BLaER1 (cell line): ENCODE measurements around the gene CHN1.

Experiments
- H3K27ac ChIP-seq: shearing (Covaris generic); formaldehyde crosslinking; 2 replicates; pipeline ENCODE4 v1.8.1; 2022
- H3K27me3 ChIP-seq: shearing (Covaris generic); formaldehyde crosslinking; 2 replicates; pipeline ENCODE4 v1.8.1; 2022
- H3K36me3 ChIP-seq: shearing (Covaris generic); formaldehyde crosslinking; 2 replicates; pipeline ENCODE4 v1.8.1; 2022
- H3K4me1 ChIP-seq: shearing (Covaris generic); formaldehyde crosslinking; 2 replicates; pipeline ENCODE4 v1.8.1; 2022
- H3K4me2 ChIP-seq: shearing (Covaris generic); formaldehyde crosslinking; 2 replicates; pipeline ENCODE4 v1.8.1; 2022
- H3K4me3 ChIP-seq: shearing (Covaris generic); formaldehyde crosslinking; 2 replicates; pipeline ENCODE4 v1.8.1; 2022
- H3K9ac ChIP-seq: shearing (Covaris generic); formaldehyde crosslinking; 2 replicates; pipeline ENCODE4 v1.8.1; 2022
- H3K9me3 ChIP-seq: shearing (Covaris generic); formaldehyde crosslinking; 2 replicates; pipeline ENCODE4 v1.8.1; 2022
- H4K20me1 ChIP-seq: shearing (Covaris generic); formaldehyde crosslinking; 2 replicates; pipeline ENCODE4 v1.8.1; 2022
- Cebpa-rat ChIP-seq: shearing (Covaris generic); IDR thresholded peaks from 2 replicates; pipeline ENCODE4 v1.8.1; 2022

Gene CHN1

GRCh38 chr2:174965992-174966744, 39.0 kb downstream of the CHN1 start:
- H3K4me3 ChIP-seq: no peak overlapping the region; the same call in 1 of the 2 replicates
- peaks cover 53% of the 10 kb centered on the region for H3K4me1 ChIP-seq
- no peaks in the 10 kb centered on the region for H4K20me1 ChIP-seq
- H3K27ac ChIP-seq: peak overlapping the region; percentile 71
- TF ChIP-seq Cebpa-rat: no peak
- no peaks in the 10 kb centered on the region for H3K27me3 ChIP-seq
- H3K9ac ChIP-seq: peak overlapping the region; percentile 69
- H3K4me2 ChIP-seq: peak overlapping the region; percentile 65
- H3K36me3 ChIP-seq: no peaks in the 10 kb centered on the region
- H3K9me3 ChIP-seq: peaks cover 23% of the 10 kb centered on the region

GRCh38 chr2:174965551-174965950, 39.6 kb downstream of the CHN1 start:
- Histone ChIP-seq H3K36me3 (no peaks in the 10 kb centered on the region), H3K27me3 (no peaks in the 10 kb centered on the region), H4K20me1 (no peaks in the 10 kb centered on the region), H3K9me3 (peaks cover 23% of the 10 kb centered on the region), H3K4me2 (peak overlapping the region; percentile 65), H3K9ac (0 out of 2 replicates have a peak overlapping the region, but pooled peaks have one; percentile 69), H3K27ac (peak overlapping the region; percentile 71), H3K4me1 (peaks cover 56% of the 10 kb centered on the region), H3K4me3 (no peak overlapping the region)
- no peak for TF ChIP-seq Cebpa-rat

DNA sequence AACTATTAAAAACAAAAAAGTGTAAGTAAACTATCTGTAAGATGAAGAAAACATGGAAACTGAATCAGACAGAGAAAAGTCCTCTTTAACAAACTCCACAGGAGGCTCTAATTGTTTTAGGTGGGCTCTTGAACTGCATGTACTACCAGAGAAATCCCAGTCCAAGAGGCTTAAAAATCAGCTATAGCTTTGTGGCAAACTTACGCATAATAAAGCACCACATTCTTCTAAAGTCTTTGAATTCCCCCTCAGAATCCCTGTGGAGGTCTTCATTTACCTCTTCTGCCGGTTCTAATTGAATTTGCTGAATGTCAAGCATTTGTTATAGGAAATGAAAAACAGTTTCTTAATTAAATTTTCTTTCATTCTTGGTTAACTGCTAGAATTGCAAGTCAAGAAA, 40.8 kb downstream of the CHN1 start:
- Histone ChIP-seq H3K4me3 (no peak overlapping the region), H3K9me3 (peaks cover 23% of the 10 kb centered on the region), H3K27ac (no peak overlapping the region; the same call in 1 of the 2 replicates), H3K4me1 (peaks cover 58% of the 10 kb centered on the region), H4K20me1 (no peaks in the 10 kb centered on the region), H3K4me2 (no peak overlapping the region; the same call in 1 of the 2 replicates), H3K9ac (no peak overlapping the region), H3K36me3 (no peaks in the 10 kb centered on the region), H3K27me3 (no peaks in the 10 kb centered on the region)
- no peak for TF ChIP-seq Cebpa-rat

DNA sequence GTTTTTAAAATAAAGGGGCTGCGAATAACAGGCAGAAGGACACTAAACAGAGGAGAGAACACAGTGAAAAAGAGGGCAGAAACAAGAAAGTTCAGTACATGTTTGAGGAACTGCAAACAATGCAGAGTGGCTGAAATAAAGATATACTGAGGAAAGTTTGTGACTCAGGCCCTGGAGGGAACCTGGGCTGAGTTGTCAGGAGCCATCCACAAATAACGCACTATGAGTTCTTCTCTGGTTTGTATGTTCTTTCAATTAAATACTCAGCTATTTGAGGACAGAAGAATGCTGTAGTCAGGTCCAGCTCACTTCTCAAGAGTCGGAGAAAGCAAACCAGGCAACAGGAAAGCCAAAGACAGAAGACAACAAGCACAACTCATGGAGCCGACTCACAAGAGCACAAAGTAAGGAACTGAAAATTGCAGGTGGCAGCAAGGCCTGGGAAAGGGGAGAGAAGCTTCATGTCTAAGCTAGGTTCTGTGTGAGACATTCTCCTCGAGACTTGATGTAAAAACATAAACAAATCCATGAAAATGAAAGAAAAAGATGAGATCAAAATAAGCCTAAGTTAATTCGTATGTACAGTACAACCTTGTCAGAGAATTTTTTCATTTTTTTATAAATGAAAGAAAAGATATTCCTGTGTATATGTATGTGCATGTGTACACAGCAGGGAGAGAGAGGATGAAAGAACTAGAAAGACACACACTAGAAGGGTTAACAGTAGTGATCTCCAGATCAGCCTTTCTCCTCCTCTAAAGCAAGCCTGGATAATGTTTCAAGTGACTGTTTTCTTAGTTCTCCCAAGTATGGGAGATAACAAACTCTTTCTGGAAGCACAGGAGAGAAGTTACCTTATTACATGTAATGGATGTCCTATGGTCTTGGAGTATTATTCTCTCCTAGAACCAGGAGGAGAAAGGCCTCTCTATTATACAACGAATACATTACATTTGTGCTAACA, 41.5 kb downstream of the CHN1 start:
- Histone ChIP-seq H3K4me3 (no peak overlapping the region), H3K36me3 (no peaks in the 10 kb centered on the region), H3K27me3 (no peaks in the 10 kb centered on the region), H3K9me3 (peaks cover 23% of the 10 kb centered on the region), H3K4me1 (peaks cover 54% of the 10 kb centered on the region), H3K4me2 (no peak overlapping the region; the same call in 1 of the 2 replicates), H3K27ac (no peak overlapping the region; the same call in 1 of the 2 replicates), H3K9ac (no peak overlapping the region), H4K20me1 (no peaks in the 10 kb centered on the region)
- no peak for TF ChIP-seq Cebpa-rat

GRCh38 chr2:174959787-174960186, 45.4 kb downstream of the CHN1 start:
- Histone ChIP-seq H3K9me3 (peaks cover 23% of the 10 kb centered on the region), H3K36me3 (no peaks in the 10 kb centered on the region), H4K20me1 (no peaks in the 10 kb centered on the region), H3K9ac (no peak overlapping the region), H3K4me1 (peaks cover 18% of the 10 kb centered on the region), H3K4me2 (peak overlapping the region; percentile 25), H3K27ac (no peak overlapping the region), H3K4me3 (no peak overlapping the region), H3K27me3 (no peaks in the 10 kb centered on the region)
- TF ChIP-seq Cebpa-rat: no peak

GRCh38 chr2:174957050-174957449, 48.1 kb downstream of the CHN1 start:
- H3K27me3 ChIP-seq: no peaks in the 10 kb centered on the region
- H3K4me3 ChIP-seq: no peak overlapping the region
- no peak overlapping the region for H3K27ac ChIP-seq
- H4K20me1 ChIP-seq: no peaks in the 10 kb centered on the region
- H3K36me3 ChIP-seq: no peaks in the 10 kb centered on the region
- no peak overlapping the region for H3K9ac ChIP-seq
- H3K4me1 ChIP-seq: peaks cover 38% of the 10 kb centered on the region
- 0 out of 2 replicates have a peak, but pooled peaks cover 3% of the 10 kb centered on the region for H3K9me3 ChIP-seq
- H3K4me2 ChIP-seq: no peak overlapping the region
- no peak for TF ChIP-seq Cebpa-rat

DNA sequence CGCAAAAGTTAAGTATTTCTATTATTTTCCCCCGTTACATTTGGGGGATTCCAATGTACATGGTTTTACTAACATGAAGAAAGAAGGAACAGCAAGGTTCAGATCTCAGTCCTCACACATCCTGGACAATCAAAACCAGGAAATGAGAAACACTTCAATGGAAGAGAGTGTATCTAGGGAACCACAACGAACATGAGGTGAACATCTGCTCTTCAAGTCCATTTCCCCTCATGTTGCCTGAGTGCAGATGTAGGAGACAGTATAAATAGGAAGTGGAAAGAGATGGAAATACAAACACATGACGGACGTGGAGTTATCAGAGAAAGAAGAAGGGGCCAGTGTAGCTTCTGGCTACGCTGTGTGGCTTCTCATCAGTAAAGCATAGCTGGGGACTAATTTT, 52.6 kb downstream of the CHN1 start:
- H3K27ac ChIP-seq: peak overlapping the region; percentile 28; the same call in 1 of the 2 replicates
- TF ChIP-seq Cebpa-rat: no peak

DNA sequence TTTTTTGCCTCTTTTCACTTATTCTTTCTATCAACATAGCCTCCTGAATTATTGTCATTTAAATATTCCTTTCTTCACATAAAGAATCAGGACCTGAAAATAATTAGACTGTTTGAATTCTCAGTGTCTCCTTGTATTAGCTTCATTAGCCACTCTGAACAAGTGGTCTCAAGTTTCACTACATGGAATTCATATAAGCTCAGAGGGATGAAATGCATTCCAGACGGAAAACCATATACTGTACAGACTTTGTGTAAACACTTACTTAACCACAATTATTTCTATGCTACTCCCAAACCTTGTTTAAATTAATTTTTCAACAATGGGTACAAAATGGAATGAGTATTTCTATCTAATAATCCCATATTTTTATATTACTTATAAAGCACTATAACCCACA, 53.4 kb downstream of the CHN1 start:
- Histone ChIP-seq H3K27me3 (no peaks in the 10 kb centered on the region), H3K4me3 (no peak overlapping the region), H3K4me2 (peak overlapping the region; percentile 33; the same call in 1 of the 2 replicates), H3K36me3 (no peaks in the 10 kb centered on the region), H4K20me1 (no peaks in the 10 kb centered on the region), H3K9me3 (no peaks in the 10 kb centered on the region), H3K9ac (no peak overlapping the region), H3K27ac (no peak overlapping the region), H3K4me1 (peaks cover 36% of the 10 kb centered on the region)
- TF ChIP-seq Cebpa-rat: no peak

More for the DNA sequence above, 52.6 kb downstream of the CHN1 start:
- Histone ChIP-seq H3K36me3 (no peaks in the 10 kb centered on the region), H3K4me3 (no peak overlapping the region; the same call in 1 of the 2 replicates), H3K27me3 (no peaks in the 10 kb centered on the region), H3K4me1 (peaks cover 36% of the 10 kb centered on the region), H3K9me3 (no peaks in the 10 kb centered on the region), H3K9ac (no peak overlapping the region), H3K4me2 (peak overlapping the region; percentile 62), H4K20me1 (no peaks in the 10 kb centered on the region)

DNA sequence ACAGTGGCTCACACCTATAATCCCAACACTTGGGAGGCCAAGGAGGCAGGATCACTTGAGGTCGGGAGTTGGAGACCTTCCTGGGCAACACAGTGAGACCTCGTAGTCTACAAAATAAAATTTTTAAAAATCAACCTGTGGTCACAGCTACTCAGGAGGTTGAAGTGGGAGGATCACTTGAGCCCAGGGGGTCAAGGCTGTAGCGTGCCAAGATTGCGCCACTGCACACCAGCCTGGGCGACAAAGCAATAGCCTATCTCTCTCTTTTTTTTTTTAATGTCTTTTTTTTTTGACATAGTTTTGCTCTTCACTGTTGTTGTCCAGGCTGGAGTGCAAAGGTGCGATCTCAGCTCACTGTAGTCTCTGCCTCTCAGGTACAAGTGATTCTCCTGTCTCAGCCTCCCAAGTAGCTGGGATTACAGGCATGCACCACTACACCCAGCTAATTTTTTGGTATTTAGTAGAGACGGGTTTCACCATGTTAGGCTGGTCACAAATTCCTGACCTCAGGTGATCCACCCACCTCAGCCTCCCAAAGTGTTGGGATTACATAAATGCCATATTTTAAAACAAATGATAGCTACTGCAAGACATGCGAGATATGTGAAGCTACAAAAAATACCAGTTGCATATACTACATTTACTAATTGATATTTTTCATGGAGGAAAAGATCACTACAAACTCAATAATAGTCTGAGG, 55.0 kb downstream of the CHN1 start:
- H3K9ac ChIP-seq: no peak overlapping the region
- no peaks in the 10 kb centered on the region for H3K9me3 ChIP-seq
- no peak overlapping the region for H3K4me3 ChIP-seq
- H3K4me2 ChIP-seq: no peak overlapping the region
- no peaks in the 10 kb centered on the region for H4K20me1 ChIP-seq
- TF ChIP-seq Cebpa-rat: no peak
- peaks cover 36% of the 10 kb centered on the region for H3K4me1 ChIP-seq
- no peaks in the 10 kb centered on the region for H3K27me3 ChIP-seq
- H3K36me3 ChIP-seq: no peaks in the 10 kb centered on the region
- H3K27ac ChIP-seq: no peak overlapping the region
